Lower leg skin (tissue), 4 donors: ENCODE measurements around the gene ANKRD13C. TPM values are rescaled to one million over a fixed set of nuclear protein-coding genes. Genes with fewer than 3 reads are reported as not detected.
A peak's percentile ranks its signal among the peaks of the same experiment; 100 is the strongest.
"Not testable (repeated sequence)": the region's sequence is repeated elsewhere in the genome, so short reads cannot be mapped to it uniquely, and the experiment has no call there.

Source experiments
- DNase-seq, 2 donors: peaks; one replicate each; pipeline ENCODE4 v3.0.0-alpha.2; 2019; ENCODE audit warnings: low spot score in 2 of 2
- H3K4me3 ChIP-seq: fragments of 200-600 bp; sonication (generic); 2 replicates; pipeline ENCODE4 v1.5.1; 2017; ENCODE audit warnings: mild to moderate bottlenecking, low read depth; ENCODE audit not compliant: poor library complexity, severe bottlenecking
- CTCF ChIP-seq, 3 donors: fragments of 450-650 bp; IDR thresholded peaks; one replicate each; pipeline ENCODE4 v1.5.1; 2016; ENCODE audit warnings: antibody characterized with exemption in 3 of 3, mild to moderate bottlenecking in 3 of 3, moderate library complexity in 2 of 3
- POLR2A ChIP-seq, 2 donors: fragments of 450-650 bp; IDR thresholded peaks; one replicate each; pipeline ENCODE4 v1.6.1; 2016 to 2017; ENCODE audit warnings: antibody characterized with exemption in 2 of 2, mild to moderate bottlenecking in 1 of 2, moderate library complexity in 1 of 2
- WGBS, 2 donors: methylation state at CpG; one replicate each; pipeline ENCODE4 v1.1.5; 2018; 5-methylcytosine and 5-hydroxymethylcytosine counted together
- intact Hi-C: fragments of 100-400 bp; cut with DNase I; formaldehyde crosslinking; loops from one replicate; pipeline ENCODE4 v1.15.0; 2023; ENCODE audit warnings: low total_unique reads
- total RNA-seq, 4 donors: library from RNA; depleted of rRNA; stranded (reverse); fragments of >200 nt; gene quantifications; one replicate each; pipeline ENCODE4 v1.1.0, GENCODE V29; 2016

The ANKRD13C gene
- total RNA-seq, 4 donors from 2014 or later: 30.6 to 35.0 (median 31.5) TPM

DNA sequence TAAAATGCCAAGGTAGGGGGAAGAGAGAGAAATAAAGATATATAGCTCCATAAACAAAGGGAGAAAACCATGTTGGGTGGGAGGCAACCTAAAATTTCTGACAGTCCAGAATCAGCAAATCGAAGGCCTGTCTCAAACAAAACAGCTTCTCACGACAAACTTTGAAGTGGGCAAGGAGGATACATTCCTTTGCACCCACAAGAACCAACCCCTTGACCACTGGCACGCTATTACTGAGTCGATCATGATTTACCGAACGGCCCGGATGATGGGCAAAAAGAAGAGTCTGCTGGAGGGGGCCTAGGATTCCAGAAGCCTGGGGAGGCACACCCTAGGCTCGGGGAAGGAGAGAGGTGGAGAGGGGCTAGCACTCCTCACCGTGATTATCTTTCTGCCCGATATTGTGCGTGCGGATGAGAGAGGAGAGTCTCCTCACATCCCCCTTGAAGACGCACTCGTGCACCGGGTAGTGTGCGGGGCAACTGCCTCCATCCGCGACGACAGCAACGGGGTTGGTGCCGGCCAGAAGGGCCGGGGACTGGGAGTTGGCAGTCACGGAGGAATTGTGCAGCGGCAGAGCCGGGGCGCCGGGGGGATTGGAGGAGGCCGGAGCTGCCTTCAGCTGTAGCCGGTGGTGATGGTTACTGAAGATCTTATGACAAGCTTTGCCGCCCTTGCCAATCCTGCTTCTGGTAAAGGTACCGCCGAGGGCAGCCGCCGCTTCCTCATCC is 756 bp downstream of the ANKRD13C start:
- 0% methylated on average over 34 of the region's 34 CpGs for WGBS, 2 donors
- peak overlapping the region; percentile 99 for H3K4me3 ChIP-seq
- TF ChIP-seq CTCF (IDR thresholded peaks at IDR 0.05): no peak
- TF ChIP-seq POLR2A (IDR thresholded peaks at IDR 0.05): no peak
- intact Hi-C loops: no loop called here
- DNase-seq: peak in 1 of 2 donors; percentile 31

GRCh38 chr1:70353044-70353443 is 1.5 kb downstream of the ANKRD13C start:
- intact Hi-C loops: no loop called here
- no peak overlapping the region for H3K4me3 ChIP-seq
- DNase-seq: no peak
- 32 to 36% methylated on average over 4 of the region's 4 CpGs for WGBS, 2 donors
- no peak for TF ChIP-seq CTCF (IDR thresholded peaks at IDR 0.05)
- TF ChIP-seq POLR2A (IDR thresholded peaks at IDR 0.05): no peak

GRCh38 chr1:70349799-70350198 is 4.7 kb downstream of the ANKRD13C start:
- 92 to 96% methylated on average over 4 of the region's 4 CpGs for WGBS, 2 donors
- DNase-seq, intact Hi-C loops, H3K4me3 ChIP-seq: not testable (repeated sequence)

DNA sequence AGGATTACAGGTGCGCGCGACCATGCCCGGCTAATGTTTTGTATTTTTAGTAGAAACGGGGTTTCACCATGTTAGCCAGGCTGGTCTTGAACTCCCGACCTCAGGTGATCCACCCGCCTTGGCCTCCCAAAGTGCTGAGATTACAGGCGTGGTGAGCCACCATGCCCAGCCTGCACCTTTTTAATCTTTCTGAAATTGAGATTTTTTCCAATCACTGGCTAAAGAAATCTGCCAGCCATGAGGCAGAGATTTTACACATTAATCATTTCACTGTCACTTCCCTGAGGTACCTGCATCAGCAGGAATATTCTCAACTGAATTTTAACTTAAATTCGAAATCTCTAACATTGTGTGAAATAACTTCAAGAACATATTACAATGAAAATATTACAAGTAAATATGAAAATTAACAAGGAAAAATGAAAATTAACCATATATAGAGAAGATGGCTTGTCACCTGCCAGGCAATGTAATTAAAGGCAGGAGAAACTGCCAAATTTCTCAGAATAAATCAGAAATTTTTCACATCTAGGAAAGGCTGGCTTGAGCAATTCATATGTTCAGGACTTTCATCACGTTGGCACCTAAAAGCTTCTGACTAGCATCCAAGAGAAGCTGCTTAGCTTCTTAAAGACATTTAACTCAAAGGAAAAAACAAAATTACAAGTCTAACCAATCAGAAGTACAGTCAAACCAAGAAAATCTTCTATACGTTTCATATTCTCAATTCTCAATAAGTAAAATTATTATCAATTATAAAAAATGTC is 5.9 kb downstream of the ANKRD13C start:
- intact Hi-C loops: no loop called here
- 83 to 87% methylated on average over 11 of the region's 11 CpGs for WGBS, 2 donors
- no peak overlapping the region for H3K4me3 ChIP-seq
- no peak for DNase-seq
- TF ChIP-seq CTCF (IDR thresholded peaks at IDR 0.05) (no peak), POLR2A (IDR thresholded peaks at IDR 0.05) (no peak)

- intact Hi-C loops, DNase-seq, H3K4me3 ChIP-seq: not testable (repeated sequence)
- WGBS, 2 donors: 95 to 98% methylated on average over 3 of the region's 3 CpGs
Observed at GRCh38 chr1:70339644-70340043, 14.9 kb downstream of the ANKRD13C start.

DNA sequence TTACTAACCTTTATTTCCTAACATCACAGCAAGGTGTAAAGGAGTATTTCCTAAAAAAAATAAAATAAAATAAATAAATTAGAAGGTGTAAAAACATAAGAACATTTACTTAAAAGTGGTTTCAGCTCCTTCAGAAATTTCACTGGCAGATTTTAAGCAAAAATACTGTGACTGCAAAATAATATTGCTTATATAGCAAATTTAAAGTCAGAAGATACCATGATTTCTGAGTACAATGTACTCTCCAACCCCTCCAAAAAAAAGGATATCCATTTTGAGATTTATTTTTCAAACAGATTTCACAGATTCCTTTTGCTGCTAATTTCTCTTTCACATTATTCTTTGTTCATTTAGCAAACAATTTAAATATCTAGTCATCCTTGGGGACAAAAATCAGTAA is 18.5 kb downstream of the ANKRD13C start:
- DNase-seq: no peak
- intact Hi-C loops: no loop called here
- TF ChIP-seq CTCF (IDR thresholded peaks at IDR 0.05) (no peak), POLR2A (IDR thresholded peaks at IDR 0.05) (no peak)
- no peak overlapping the region for H3K4me3 ChIP-seq
